Measurements from ENCODE around the gene ZNF318. TPM values are rescaled to one million over a fixed set of nuclear protein-coding genes. Genes with fewer than 3 reads are reported as not detected.
"Not testable (repeated sequence)": the region's sequence is repeated elsewhere in the genome, so short reads cannot be mapped to it uniquely, and the experiment has no call there.

Gene ZNF318
- total RNA-seq, 1 donor from 2014 or later = 9.7 TPM

DNA sequence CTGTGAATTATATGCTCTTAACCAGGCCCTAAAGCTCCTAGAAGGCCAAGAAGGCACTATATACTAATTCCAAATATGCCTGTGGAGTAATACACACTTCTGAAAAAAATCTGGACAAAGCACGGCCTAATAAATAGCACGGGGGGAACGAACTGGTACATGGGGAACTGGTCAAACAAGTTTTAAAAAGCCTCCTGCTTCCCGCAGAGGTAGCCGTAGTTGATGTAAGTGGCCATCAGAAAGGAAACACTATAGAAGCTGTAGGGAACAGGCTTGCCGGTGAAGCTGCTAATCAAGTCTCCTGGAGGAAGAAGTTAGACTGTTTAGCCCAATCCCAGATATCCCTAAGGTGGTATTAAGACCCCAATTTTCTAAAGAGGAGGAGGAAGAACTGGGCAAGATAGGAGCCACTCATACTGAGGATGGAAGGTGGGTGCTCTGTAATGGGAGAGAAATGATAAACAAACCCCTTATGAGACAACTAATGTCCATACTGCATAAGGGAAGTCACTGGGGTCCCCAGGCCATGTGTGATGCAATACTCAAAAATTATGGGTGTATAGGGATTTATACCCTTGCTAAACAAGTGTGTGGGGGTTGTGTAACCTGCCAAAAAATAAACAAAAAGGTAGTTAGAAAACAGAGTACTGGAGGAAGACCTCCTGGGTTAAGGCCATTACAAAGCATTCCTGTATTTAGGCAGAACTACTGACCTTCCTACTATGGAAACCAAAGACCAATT is 27.1 kb upstream of the ZNF318 start:
- H3K9me3 Mint-ChIP-seq = no peaks in the 10 kb centered on the region
- peaks cover 2% of the 10 kb centered on the region for H3K4me1 Mint-ChIP-seq (ENCODE audit: low read depth)
- no peak for DNase-seq (ENCODE audit: low spot score)
- peaks cover 41% of the 10 kb centered on the region for H3K27me3 Mint-ChIP-seq (ENCODE audit: insufficient read depth)
- intact Hi-C loops (cut with micrococcal nuclease) = no loop called here
- no peak overlapping the region for H3K4me3 Mint-ChIP-seq
- H3K27ac Mint-ChIP-seq = no peak overlapping the region
- no peaks in the 10 kb centered on the region for H3K36me3 Mint-ChIP-seq (ENCODE audit: low read depth)

DNA sequence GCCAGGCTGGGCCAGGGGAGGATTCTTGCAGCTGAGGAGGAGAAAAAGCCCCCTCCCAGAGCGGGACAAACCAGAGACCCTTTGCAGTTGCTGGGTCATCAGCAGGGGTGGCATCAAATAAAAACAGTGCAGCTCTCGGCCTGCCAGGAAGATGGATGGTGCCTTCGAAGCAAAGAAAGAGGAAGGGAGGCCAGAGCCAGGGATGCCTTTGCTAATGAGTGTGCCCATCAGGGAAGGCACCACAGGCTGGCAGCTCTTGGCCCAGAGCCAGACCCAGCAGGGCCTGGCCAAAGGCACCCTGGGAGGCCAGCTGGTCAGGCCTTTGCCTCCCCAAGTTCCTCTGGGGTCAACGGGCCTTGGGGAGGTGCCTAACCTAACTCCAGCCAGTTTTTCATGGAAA is 26.3 kb upstream of the ZNF318 start:
- Mint-ChIP-seq H3K27me3 (ENCODE audit: insufficient read depth) (peaks cover 48% of the 10 kb centered on the region), H3K27ac (no peak overlapping the region), H3K36me3 (ENCODE audit: low read depth) (no peaks in the 10 kb centered on the region), H3K4me1 (ENCODE audit: low read depth) (peaks cover 10% of the 10 kb centered on the region), H3K4me3 (no peak overlapping the region), H3K9me3 (no peaks in the 10 kb centered on the region)
- no peak for DNase-seq (ENCODE audit: low spot score)
- intact Hi-C loops (cut with micrococcal nuclease) = no loop called here

DNA sequence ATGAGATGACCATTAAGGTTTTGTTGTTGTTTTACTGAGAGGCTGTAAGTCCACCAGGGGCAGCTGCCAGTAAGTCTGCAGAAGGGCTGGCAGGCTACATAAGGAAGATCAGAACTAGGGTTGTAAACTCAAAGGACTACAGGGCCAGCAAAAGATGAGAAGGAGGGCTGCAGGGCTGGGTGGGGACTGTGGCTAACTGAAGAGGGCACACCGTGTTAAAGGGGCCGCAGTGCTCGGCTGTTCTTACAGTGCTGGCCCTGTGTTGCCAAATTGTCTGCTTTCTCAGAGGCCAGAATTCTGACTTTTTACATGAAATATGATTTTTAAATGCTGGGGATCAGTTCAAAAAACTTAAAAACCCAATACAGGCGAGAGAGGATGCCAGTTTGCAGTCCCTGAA is 25.5 kb upstream of the ZNF318 start:
- no peak overlapping the region for H3K27ac Mint-ChIP-seq
- intact Hi-C loops (cut with micrococcal nuclease) = no loop called here
- H3K4me3 Mint-ChIP-seq = no peak overlapping the region
- H3K4me1 Mint-ChIP-seq (ENCODE audit: low read depth) = peaks cover 12% of the 10 kb centered on the region
- H3K36me3 Mint-ChIP-seq (ENCODE audit: low read depth) = no peaks in the 10 kb centered on the region
- H3K27me3 Mint-ChIP-seq (ENCODE audit: insufficient read depth) = peaks cover 55% of the 10 kb centered on the region
- DNase-seq (ENCODE audit: low spot score) = no peak
- H3K9me3 Mint-ChIP-seq = no peaks in the 10 kb centered on the region

DNA sequence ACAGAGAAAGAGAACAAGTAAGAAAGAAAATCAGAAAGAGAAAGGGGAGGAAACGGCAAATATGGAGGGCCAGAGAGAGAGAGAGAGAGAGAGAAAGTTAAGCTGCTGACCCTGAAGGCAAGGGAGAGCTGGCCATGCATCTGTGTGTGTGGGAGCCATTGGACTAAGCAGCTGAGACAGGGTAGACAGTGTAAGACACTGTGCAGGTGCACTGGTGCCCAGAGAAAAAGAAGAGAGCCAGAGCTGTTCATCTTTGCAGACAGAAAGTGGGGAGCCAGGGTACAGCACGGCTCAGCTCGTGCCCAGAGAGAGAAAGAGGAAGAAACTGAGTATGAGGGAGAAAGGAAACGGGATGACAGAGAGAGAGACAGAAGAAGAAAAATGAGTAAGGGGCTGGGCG is 24.2 kb upstream of the ZNF318 start:
- H3K36me3 Mint-ChIP-seq (ENCODE audit: low read depth) = no peaks in the 10 kb centered on the region

DNA sequence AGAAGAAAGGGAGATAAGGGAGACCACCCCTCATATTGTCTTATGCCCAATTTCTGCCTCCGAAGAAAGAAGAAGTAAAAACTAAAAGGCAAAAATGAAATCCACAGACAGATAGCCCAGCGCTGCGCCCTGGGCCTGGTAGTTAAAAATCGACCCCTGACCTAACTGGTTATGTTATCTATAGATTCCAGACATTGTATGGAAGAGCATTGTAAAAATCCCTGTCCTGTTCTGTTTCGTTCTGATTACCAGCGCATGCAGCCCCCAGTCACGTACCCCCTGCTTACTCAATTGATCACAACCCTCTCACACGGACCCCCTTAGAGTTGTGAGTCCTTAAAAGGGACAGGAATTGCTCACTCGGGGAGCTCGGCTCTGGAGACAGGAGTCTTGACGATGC is 23.7 kb upstream of the ZNF318 start:
- H3K4me1 Mint-ChIP-seq (ENCODE audit: low read depth) = peaks cover 12% of the 10 kb centered on the region
- peak overlapping the region; percentile 19 for H3K27ac Mint-ChIP-seq
- intact Hi-C loops (cut with micrococcal nuclease); DNase-seq (ENCODE audit: low spot score); H3K4me3 Mint-ChIP-seq; H3K9me3 Mint-ChIP-seq; H3K36me3 Mint-ChIP-seq (ENCODE audit: low read depth): not testable (repeated sequence)
- peaks cover 68% of the 10 kb centered on the region for H3K27me3 Mint-ChIP-seq (ENCODE audit: insufficient read depth)

More for the DNA sequence above, 24.2 kb upstream of the ZNF318 start:
- no peaks in the 10 kb centered on the region for H3K9me3 Mint-ChIP-seq
- H3K27ac Mint-ChIP-seq = no peak overlapping the region
- intact Hi-C loops (cut with micrococcal nuclease) = no loop called here
- no peak for DNase-seq (ENCODE audit: low spot score)
- peaks cover 12% of the 10 kb centered on the region for H3K4me1 Mint-ChIP-seq (ENCODE audit: low read depth)
- peaks cover 66% of the 10 kb centered on the region for H3K27me3 Mint-ChIP-seq (ENCODE audit: insufficient read depth)
- H3K4me3 Mint-ChIP-seq = no peak overlapping the region

DNA sequence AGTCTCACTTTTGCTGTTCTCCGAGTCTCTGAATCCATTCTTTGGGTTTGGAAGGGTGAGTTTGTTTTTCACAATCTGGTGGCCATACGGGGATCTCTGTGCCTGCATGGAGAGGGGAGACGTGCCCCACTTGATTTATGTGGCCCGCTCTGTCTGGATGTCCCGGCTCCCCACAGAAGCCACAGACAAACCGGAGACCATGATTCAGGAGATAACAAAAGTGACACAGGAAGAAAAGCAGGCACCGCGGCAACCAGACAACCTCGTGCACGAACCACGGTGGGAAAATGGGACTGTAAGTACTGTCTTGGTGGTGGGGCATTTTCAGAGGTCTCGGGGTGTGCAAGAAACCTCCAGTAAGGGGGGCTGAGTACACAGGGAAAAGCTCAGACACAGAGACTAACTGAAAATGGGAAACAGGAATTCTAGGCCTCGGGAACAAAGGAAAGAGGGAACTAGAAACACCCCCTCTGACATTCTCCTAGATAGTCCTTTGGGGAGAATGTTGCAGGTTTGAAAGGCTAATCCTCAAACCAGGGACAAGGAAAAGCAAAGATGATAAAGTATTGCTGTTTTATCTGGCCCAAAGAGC is 22.1 kb upstream of the ZNF318 start:
- no peak for DNase-seq (ENCODE audit: low spot score)
- intact Hi-C loops (cut with micrococcal nuclease) = no loop called here
- Mint-ChIP-seq H3K27me3 (ENCODE audit: insufficient read depth) (peaks cover 69% of the 10 kb centered on the region), H3K36me3 (ENCODE audit: low read depth) (no peaks in the 10 kb centered on the region), H3K9me3 (no peaks in the 10 kb centered on the region), H3K27ac (no peak overlapping the region), H3K4me1 (ENCODE audit: low read depth) (peaks cover 15% of the 10 kb centered on the region), H3K4me3 (no peak overlapping the region)

DNA sequence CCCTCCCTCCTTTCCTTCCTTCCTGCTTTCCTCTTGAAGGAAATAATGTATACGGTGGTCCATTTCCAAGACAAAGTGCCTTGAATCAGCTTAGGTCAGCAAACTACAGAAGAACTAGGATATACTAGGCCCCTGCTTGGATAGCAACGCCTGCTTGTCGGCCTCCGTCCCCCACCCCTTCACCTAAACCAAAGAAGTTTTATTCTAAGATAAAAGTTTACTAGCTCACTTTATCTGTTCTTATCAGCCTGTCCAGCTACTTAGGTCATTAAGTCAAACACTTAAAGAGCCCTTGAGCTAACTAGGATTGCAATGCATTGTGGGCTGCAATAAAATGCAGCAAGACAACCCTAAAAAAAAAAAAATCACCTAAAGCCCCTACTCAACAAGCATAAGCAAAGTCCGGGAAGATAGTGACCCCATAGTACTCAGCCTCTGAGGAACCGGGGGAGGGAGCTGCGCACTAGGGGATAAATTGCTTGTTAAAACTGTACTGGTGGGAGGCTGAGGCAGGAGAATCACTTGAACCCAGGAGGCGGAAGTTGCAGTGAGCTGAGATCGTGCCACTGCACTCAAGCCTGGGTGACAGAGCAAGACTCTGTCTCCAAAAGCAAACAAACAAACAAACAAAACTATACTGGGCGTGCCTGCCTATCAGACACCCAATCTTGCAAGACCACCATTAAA is 21.4 kb upstream of the ZNF318 start:
- H3K36me3 Mint-ChIP-seq (ENCODE audit: low read depth); H3K27ac Mint-ChIP-seq; H3K4me3 Mint-ChIP-seq; H3K9me3 Mint-ChIP-seq; intact Hi-C loops (cut with micrococcal nuclease); DNase-seq (ENCODE audit: low spot score): not testable (repeated sequence)
- Mint-ChIP-seq H3K4me1 (ENCODE audit: low read depth) (peaks cover 21% of the 10 kb centered on the region), H3K27me3 (ENCODE audit: insufficient read depth) (peaks cover 73% of the 10 kb centered on the region)

DNA sequence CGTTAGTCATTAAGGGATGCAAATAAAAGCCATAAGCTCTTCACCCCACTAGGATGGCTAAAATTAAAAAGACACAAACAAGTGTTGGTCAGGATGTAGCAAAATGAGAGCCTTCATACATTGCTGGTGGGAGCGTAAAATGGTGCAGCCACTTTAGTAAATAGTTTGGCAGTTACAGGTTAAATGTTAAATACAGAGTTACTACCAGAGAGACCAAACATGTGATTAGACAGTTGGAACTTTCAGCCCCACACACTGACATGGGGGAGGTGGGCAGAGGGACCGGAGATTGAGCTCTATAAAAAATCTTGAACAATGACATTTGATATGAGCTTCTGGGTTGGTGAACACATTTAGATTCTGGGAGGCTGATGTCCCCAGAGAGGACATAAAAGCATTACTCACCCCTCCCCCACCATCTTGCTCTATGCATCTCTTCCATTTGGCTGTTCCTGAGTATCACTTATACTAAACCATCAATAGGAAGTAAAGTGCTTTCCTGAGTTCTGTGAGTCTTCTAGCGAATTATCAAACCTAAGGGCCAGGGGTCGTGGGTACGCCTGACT is 20.4 kb upstream of the ZNF318 start:
- Mint-ChIP-seq H3K4me3 (no peak overlapping the region), H3K27me3 (ENCODE audit: insufficient read depth) (peaks cover 74% of the 10 kb centered on the region), H3K27ac (no peak overlapping the region), H3K36me3 (ENCODE audit: low read depth) (peaks cover 2% of the 10 kb centered on the region), H3K4me1 (ENCODE audit: low read depth) (peaks cover 31% of the 10 kb centered on the region), H3K9me3 (no peaks in the 10 kb centered on the region)
- intact Hi-C loops (cut with micrococcal nuclease) = no loop called here
- DNase-seq (ENCODE audit: low spot score) = no peak

DNA sequence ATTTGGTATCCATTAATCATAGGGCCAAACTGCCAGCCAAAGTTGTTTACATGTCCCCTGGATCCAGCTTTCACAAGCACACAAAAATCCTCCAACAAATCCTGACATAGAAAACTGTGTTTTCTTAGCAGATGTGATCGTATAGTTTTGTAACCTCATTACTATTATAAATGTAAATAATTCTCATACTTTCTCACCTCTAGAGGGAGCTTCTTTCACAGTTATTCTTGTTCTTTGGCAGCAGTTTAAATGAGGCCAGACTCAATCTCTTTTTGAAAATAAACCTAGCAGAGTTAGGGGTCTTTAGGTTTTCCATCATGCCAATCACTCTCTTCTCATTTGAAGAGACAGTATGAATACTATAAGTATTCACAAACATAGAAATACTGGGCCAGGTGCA is 17.0 kb upstream of the ZNF318 start:
- Mint-ChIP-seq H3K4me3 (no peak overlapping the region), H3K36me3 (ENCODE audit: low read depth) (peaks cover 4% of the 10 kb centered on the region), H3K27ac (no peak overlapping the region), H3K27me3 (ENCODE audit: insufficient read depth) (peaks cover 43% of the 10 kb centered on the region), H3K4me1 (ENCODE audit: low read depth) (peaks cover 56% of the 10 kb centered on the region), H3K9me3 (no peaks in the 10 kb centered on the region)
- intact Hi-C loops (cut with micrococcal nuclease) = loop anchor here (1.0 kb wide), 1 partner anchor 91 kb away; the partner anchor contains the start of gene TJAP1
- DNase-seq (ENCODE audit: low spot score) = no peak

DNA sequence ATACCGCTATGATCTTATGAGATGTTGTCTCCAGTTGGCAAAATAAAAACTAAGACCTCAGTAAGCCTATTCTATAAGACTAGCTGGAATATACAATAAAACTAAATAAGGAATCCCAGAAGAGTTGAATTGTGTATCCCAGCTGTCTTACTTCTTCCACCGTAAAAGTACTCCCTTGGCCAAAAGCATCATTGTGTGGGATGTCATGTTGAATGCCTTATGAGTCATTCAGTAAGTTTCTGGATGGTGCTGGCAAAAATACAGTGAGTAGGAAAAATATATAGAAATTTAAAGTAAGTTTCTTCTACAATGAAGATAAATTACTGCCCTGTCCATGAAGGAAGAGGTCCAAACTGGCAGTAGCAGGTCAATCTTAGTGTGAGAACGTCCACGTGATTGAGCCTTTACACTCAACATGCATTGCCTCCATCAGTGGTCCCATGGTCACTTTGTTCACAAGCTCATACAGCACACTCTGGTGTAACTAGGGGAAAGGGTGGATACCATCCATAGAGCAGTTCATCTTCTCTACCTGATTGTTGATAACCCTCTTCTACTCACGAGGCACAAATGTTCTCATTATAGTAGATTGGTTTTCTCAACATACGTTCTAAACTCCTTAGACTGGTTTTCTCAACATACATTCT is 13.7 kb upstream of the ZNF318 start:
- peaks cover 20% of the 10 kb centered on the region for H3K27me3 Mint-ChIP-seq (ENCODE audit: insufficient read depth)
- no peak for DNase-seq (ENCODE audit: low spot score)
- H3K27ac Mint-ChIP-seq = peak overlapping the region; percentile 88
- peaks cover 57% of the 10 kb centered on the region for H3K4me1 Mint-ChIP-seq (ENCODE audit: low read depth)
- H3K4me3 Mint-ChIP-seq = peak overlapping the region; percentile 48
- H3K36me3 Mint-ChIP-seq (ENCODE audit: low read depth) = peaks cover 5% of the 10 kb centered on the region
- no peaks in the 10 kb centered on the region for H3K9me3 Mint-ChIP-seq
- intact Hi-C loops (cut with micrococcal nuclease) = loop anchor here (1.0 to 2.0 kb wide), 7 partner anchors 14 to 208 kb away; partner anchors contain the start of genes ABCC10, DLK2, TJAP1 and ZNF318

DNA sequence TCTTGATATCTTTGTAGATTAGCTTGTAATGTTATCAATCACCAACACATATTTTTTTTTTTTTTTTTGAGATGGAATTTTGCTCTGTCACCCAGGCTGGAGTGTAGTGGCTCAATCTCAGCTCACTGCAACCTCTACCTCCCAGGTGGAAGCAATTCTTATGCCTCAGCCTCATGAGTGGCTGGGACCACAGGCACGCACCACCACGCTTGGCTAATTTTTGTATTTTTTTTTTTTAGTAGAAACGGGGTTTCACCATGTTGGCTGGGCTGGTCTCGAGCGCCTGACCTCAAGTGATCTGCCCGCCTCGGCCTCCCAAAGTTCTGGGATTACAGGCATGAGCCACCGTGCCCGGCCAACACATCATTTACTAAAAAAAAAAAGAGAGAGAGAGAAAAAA is 11.4 kb upstream of the ZNF318 start:
- H3K9me3 Mint-ChIP-seq; DNase-seq (ENCODE audit: low spot score); intact Hi-C loops (cut with micrococcal nuclease); H3K4me3 Mint-ChIP-seq; H3K36me3 Mint-ChIP-seq (ENCODE audit: low read depth): not testable (repeated sequence)
- peaks cover 65% of the 10 kb centered on the region for H3K4me1 Mint-ChIP-seq (ENCODE audit: low read depth)
- H3K27me3 Mint-ChIP-seq (ENCODE audit: insufficient read depth) = peaks cover 11% of the 10 kb centered on the region
- peak overlapping the region; percentile 30 for H3K27ac Mint-ChIP-seq

DNA sequence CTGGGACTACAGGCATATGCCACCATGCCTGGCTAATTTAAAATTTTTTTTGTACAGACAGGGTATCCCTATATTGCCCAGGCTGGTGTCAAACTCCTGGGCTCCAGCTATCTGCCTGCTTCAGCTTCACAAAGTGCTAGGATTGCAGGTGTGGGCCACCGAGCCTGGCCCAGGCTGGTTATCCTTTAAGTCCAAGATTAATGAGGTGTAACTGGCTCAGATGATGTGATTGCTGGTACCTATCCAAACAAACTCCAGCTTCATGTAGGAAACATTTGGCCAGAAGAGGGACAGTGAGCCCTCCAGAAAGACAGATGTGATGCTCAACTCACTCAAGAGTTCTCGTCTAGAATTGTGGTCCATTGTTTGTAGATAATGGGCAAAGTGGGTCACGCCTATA is 9.2 kb upstream of the ZNF318 start:
- H3K4me3 Mint-ChIP-seq = no peak overlapping the region
- no peak overlapping the region for H3K27ac Mint-ChIP-seq
- H3K9me3 Mint-ChIP-seq = no peaks in the 10 kb centered on the region
- no peak for DNase-seq (ENCODE audit: low spot score)
- intact Hi-C loops (cut with micrococcal nuclease) = no loop called here
- peaks cover 5% of the 10 kb centered on the region for H3K27me3 Mint-ChIP-seq (ENCODE audit: insufficient read depth)
- peaks cover 4% of the 10 kb centered on the region for H3K36me3 Mint-ChIP-seq (ENCODE audit: low read depth)
- peaks cover 44% of the 10 kb centered on the region for H3K4me1 Mint-ChIP-seq (ENCODE audit: low read depth)
